Skin of body (tissue), 2 donors: ENCODE results near the gene CCDC13. TPM values are rescaled to one million over a fixed set of nuclear protein-coding genes. Genes with fewer than 3 reads are reported as not detected.

Experiments
- DNase-seq: peaks from one replicate; lab custom pipeline; 2025; lab: John Stamatoyannopoulos, UW
- total RNA-seq: library from RNA; depleted of rRNA; stranded (reverse); fragments of >200 nt; gene quantifications from one replicate; pipeline ENCODE4 v1.2.3, GENCODE V29; 2014

Gene CCDC13
- total RNA-seq, 1 donor from 2014 or later: 0.69 TPM

DNA sequence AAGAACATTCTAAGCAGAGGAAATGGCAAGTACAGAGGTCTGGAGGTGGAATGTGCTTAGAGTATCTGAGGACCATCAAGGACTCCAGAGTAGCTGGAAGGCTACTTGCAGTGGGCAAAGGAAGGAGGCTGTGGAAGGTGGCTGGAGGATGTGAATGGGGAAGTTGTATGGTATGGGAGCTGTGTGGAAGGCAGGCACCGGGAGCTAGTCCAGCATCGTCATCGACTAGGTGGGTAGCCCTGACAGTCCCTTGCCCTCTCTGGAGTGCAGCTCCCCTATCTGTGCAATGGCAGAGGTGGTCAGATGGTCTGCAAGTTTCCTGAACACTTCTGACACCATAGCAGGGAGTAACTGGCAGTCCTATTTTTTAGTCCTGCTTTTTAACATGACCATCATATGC lies 19.3 kb downstream of the CCDC13 start:
- DNase-seq: no peak

- DNase-seq: no peak
Measured at GRCh38 chr3:42752961-42753360, 20.1 kb downstream of the CCDC13 start.

GRCh38 chr3:42752441-42752840 lies 20.6 kb downstream of the CCDC13 start:
- DNase-seq: no peak

DNA sequence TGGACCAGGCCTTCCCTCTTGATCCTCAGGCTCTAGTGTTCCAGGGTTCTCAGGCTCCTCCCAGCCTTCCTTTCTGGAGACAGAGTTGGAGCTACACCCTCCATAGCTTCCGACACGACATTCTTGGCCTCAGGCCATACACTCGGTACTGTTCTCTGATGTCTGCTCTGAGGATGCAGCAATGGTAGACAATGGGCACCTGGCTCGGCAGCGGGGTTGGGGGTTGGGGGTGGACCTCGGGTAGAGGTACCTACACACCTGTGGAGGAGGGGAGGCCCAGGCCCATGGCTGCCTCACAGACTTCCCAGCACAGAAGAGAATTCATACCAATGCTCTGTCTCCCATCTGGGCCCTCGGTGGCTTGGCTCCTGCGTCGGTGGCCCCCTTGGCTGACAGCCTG lies 21.4 kb downstream of the CCDC13 start:
- DNase-seq: no peak

DNA sequence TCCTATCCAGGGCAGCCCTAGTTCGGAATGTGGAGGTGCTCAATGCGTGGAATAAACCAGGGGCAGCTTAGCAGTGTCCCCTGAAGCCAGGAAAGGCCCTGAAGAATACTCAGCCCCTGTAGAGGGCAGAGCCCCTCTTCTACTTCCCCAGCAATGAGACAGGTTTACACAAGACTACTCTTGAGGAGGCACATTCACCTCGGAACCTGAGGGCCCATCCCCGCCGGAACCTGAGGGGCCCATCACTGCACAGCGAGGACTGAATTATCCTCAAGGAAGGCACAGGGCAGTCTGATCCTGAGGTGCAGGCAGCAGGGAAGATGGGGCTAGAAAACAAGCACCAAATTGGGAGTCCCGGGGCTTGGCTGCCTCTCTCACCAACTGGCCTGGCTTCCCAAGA lies 22.2 kb downstream of the CCDC13 start:
- no peak for DNase-seq

GRCh38 chr3:42749753-42750231 lies 23.3 kb downstream of the CCDC13 start:
- no peak for DNase-seq

- no peak for DNase-seq
Measured at GRCh38 chr3:42749025-42749752, 23.9 kb downstream of the CCDC13 start.

- DNase-seq: no peak
Measured at GRCh38 chr3:42747581-42747980, 25.5 kb downstream of the CCDC13 start.

DNA sequence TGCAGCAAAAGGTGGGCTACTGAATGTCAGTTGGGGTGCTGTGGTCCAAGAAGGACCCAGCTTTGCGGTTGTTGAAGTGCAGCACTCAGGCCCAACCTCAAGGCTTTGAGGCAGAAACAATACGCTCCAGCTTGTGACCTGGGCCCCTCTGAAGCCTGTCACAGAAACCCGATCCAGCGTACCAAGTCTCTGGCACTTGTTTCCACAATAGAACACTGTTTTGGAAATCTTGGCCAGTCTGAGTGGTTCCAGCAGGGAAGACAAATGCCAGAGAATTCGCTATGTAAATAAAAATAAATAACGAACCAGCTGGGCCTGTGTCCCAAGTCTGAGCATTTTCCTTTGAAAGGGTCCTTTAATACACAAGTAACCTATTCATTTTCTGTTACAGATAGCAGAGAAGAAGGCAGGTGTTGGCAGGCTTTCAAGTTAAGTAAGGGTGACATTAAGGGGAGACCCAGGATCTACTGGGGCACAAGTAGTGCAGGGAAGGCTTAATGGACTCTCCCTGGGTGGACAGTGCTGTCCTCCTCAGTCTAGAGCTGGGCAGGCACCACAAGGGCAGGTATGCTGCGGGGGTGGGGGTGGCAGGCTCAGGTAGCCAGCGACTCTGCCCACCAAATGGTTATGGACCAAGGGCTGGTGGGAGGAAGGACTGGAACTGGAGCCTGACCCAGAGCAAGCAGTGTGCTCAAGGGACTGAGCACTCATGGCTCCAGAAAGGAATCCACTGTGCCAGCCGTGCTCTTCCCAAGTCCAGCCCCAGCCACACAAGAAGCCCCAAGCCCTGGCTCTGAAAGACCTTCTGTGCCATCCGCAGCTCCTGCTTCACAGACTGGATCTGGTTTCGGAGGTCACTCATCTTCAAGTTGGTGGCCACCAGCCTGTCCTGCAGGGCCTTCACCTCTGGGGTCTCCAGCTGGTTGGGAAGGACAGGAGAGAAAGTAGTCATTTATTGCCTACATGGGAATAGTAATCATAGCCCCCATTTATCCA lies 26.3 kb downstream of the CCDC13 start:
- peak; percentile 9 for DNase-seq

- DNase-seq: no peak
Measured at GRCh38 chr3:42745776-42746454, 27.1 kb downstream of the CCDC13 start.

- DNase-seq: peak; percentile 23
Measured at GRCh38 chr3:42745291-42745745, 27.7 kb downstream of the CCDC13 start.

GRCh38 chr3:42743204-42743995 lies 29.7 kb downstream of the CCDC13 start:
- no peak for DNase-seq

DNA sequence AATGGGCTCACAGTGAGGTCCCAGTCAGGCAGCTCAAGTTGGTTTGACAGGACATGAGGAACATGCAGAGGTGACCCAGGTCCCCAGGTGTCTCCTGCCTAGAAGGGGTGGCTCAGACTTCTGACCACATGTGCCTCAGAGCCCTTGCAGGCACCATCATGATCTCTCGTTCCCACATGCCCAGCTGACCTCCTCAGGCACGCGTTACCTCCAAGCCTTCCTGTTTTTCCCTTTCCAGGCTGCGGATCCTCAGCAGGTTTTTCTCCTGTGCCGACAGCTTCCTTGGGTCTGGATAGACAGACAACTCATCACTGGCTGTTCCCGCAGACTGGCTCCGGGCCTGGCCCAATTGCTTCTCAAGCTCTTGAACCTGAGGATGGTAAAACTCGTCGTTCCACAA lies 30.4 kb downstream of the CCDC13 start:
- DNase-seq: no peak

GRCh38 chr3:42742259-42742658 lies 30.8 kb downstream of the CCDC13 start:
- no peak for DNase-seq

- DNase-seq: no peak
Measured at GRCh38 chr3:42741796-42742195, 31.3 kb downstream of the CCDC13 start.

DNA sequence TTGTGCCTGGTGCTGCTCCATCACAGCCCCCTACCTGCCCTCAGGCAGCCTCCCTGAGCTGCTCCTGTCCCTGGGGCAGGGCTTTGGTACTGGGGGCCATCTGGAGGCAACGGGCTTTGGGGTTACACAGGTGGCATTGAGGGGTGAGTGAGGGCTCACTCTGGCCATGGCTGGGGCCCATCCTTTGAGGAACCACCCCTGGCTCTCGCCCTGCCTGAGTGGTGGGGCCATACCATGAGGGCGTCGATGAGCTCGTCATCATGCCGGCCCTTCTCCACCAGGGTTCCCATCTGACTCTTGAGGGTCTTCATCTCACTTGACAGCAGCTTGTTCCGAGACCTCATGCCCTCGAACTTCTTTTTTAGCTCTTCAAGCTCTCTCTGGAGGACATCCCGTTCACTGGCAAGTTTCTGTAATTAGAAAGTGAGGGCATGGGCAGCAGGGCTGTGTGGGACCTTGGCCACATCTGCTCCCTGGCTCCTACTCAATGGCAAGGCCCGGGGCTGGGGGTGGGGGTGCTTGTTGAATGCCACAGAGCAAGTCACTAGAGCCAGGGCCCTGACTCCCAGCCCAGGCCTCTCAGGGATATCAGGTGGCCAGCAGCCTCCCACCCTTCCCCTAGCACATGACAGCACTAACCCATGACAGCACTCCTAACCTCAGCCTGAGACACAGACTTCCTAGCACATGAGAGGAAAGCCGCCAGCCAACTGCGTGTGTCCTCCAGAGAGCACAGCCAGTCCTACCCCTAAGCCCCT lies 33.5 kb downstream of the CCDC13 start:
- DNase-seq: no peak

- no peak for DNase-seq
Measured at GRCh38 chr3:42736531-42736930, 36.5 kb downstream of the CCDC13 start.

DNA sequence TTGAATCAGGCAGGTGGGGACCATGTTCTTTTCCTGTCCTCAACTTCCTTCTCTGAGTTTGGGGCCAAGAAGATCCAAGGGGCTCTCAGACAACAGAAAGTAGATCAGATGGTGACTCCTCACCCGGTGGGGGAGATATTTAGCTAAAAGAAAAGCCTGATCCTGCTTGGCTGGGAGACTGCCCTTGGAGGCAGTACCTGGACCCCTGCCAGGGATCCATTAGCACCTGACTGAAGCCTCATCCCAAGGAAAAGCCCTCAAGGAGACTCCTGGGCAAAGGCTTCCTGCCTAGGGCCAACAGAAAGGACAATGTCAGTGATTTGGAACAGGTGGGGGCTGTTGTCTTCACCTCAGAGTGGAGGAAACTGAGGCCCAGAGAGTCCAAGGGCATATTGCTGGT lies 37.0 kb downstream of the CCDC13 start:
- no peak for DNase-seq

GRCh38 chr3:42735615-42736014 lies 37.4 kb downstream of the CCDC13 start:
- DNase-seq: no peak

DNA sequence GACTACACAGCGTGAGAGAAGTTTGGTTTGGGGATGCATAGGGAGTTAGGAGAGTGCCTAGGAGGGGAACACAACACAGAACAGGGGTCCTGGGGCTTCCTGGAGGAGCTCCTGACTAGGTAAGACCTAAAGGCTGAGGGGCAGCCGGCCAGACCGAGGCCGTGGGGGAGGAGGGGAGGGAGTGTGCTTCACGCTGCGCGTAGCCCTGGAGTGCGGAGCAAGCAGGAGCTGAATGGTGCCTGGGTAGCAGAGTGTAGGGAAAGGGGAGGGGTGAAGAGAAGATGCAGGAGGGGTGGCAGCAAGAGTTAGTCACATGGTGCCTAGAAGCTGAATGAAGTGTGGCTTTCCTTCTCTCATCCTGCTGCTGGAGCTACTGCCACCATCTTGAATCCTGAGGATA lies 38.0 kb downstream of the CCDC13 start:
- DNase-seq: no peak
